Lower leg skin (tissue), 3 donors: ENCODE measurements around the gene KRT86.

Experiments used
- CTCF ChIP-seq, 3 donors: fragments of 450-650 bp; IDR thresholded peaks; one replicate each; pipeline ENCODE4 v1.5.1; 2016; ENCODE audit warnings: antibody characterized with exemption in 3 of 3, mild to moderate bottlenecking in 3 of 3, moderate library complexity in 2 of 3
- POLR2A ChIP-seq, 2 donors: fragments of 450-650 bp; IDR thresholded peaks; one replicate each; pipeline ENCODE4 v1.6.1; 2016 to 2017; ENCODE audit warnings: antibody characterized with exemption in 2 of 2, mild to moderate bottlenecking in 1 of 2, moderate library complexity in 1 of 2

GRCh38 chr12:52257074-52257551 is 17.3 kb upstream of the KRT86 start:
- TF ChIP-seq CTCF (IDR thresholded peaks at IDR 0.05), result no peak
- no peak for TF ChIP-seq POLR2A (IDR thresholded peaks at IDR 0.05)
